ENCODE measurements around the gene CAPN12. TPM values are rescaled to one million over a fixed set of nuclear protein-coding genes. Genes with fewer than 3 reads are reported as not detected.

Gene CAPN12
- total RNA-seq, 3 donors from 2014 or later = 3.1 to 15.9 (median 14.9) TPM

- Histone ChIP-seq H3K36me3 (ENCODE audit: low read depth) (no peaks in the 10 kb centered on the region), H3K4me1 (ENCODE audit: low read depth) (no peaks in the 10 kb centered on the region), H3K9me3 (no peaks in the 10 kb centered on the region), H3K4me3 (no peak overlapping the region)
- intact Hi-C loops (cut with DNase I, micrococcal nuclease) = no loop called here
- ATAC-seq (no peak), DNase-seq (no peak)
- no peak for TF ChIP-seq CTCF (IDR thresholded peaks at IDR 0.05)
These were observed 1.4 kb downstream of the CAPN12 start for GRCh38 chr19:38742906-38743305.

GRCh38 chr19:38742296-38742695, 2.0 kb downstream of the CAPN12 start:
- ATAC-seq = no peak
- intact Hi-C loops (cut with DNase I, micrococcal nuclease) = no loop called here
- TF ChIP-seq CTCF (IDR thresholded peaks at IDR 0.05) = no peak
- Histone ChIP-seq H3K4me1 (ENCODE audit: low read depth) (no peaks in the 10 kb centered on the region), H3K4me3 (no peak overlapping the region), H3K9me3 (no peaks in the 10 kb centered on the region), H3K36me3 (ENCODE audit: low read depth) (no peaks in the 10 kb centered on the region)
- no peak for DNase-seq

GRCh38 chr19:38741670-38742069, 2.6 kb downstream of the CAPN12 start:
- no peaks in the 10 kb centered on the region for H3K9me3 ChIP-seq
- no peaks in the 10 kb centered on the region for H3K4me1 ChIP-seq (ENCODE audit: low read depth)
- no peaks in the 10 kb centered on the region for H3K36me3 ChIP-seq (ENCODE audit: low read depth)
- ATAC-seq = no peak
- DNase-seq = no peak
- no peak overlapping the region for H3K4me3 ChIP-seq
- intact Hi-C loops (cut with DNase I, micrococcal nuclease) = no loop called here
- no peak for TF ChIP-seq CTCF (IDR thresholded peaks at IDR 0.05)

- intact Hi-C loops (cut with DNase I, micrococcal nuclease) = no loop called here
- DNase-seq (no peak), ATAC-seq (no peak)
- no peak overlapping the region for H3K4me3 ChIP-seq
- no peak for TF ChIP-seq CTCF (IDR thresholded peaks at IDR 0.05)
- H3K4me1 ChIP-seq (ENCODE audit: low read depth) = no peaks in the 10 kb centered on the region
- no peaks in the 10 kb centered on the region for H3K9me3 ChIP-seq
- no peaks in the 10 kb centered on the region for H3K36me3 ChIP-seq (ENCODE audit: low read depth)
These were observed 3.3 kb downstream of the CAPN12 start for GRCh38 chr19:38740932-38741331.

GRCh38 chr19:38740257-38740592, 4.0 kb downstream of the CAPN12 start:
- intact Hi-C loops (cut with DNase I, micrococcal nuclease) = no loop called here
- no peak for ATAC-seq
- H3K4me1 ChIP-seq (ENCODE audit: low read depth) = no peaks in the 10 kb centered on the region
- TF ChIP-seq CTCF (IDR thresholded peaks at IDR 0.05) = no peak
- H3K36me3 ChIP-seq (ENCODE audit: low read depth) = no peaks in the 10 kb centered on the region
- H3K4me3 ChIP-seq = no peak overlapping the region
- H3K9me3 ChIP-seq = no peaks in the 10 kb centered on the region
- no peak for DNase-seq

Measured in mucosa of descending colon (tissue), 3 donors.